NB4 (cell line): ENCODE data around the gene DNAJA3.
A peak's percentile ranks its signal among the peaks of the same experiment; 100 is the strongest.

Source experiments
- DNase-seq: peaks from one replicate; pipeline ENCODE4 v3.0.0; 2010; ENCODE audit warnings: low read depth
- H3K4me3 ChIP-seq: one replicate; pipeline ENCODE4 v1.5.1; 2011; ENCODE audit warnings: mild to moderate bottlenecking, low read depth, low read length, moderate library complexity
- MAX ChIP-seq: IDR thresholded peaks from 2 replicates; pipeline ENCODE4 v1.6.1; 2011; ENCODE audit warnings: low read depth, low read length
- MYC ChIP-seq: IDR thresholded peaks from 2 replicates; pipeline ENCODE4 v1.6.1; 2011; ENCODE audit warnings: low read depth, low read length
- POLR2A ChIP-seq: IDR thresholded peaks from 2 replicates; pipeline ENCODE4 v1.6.1; 2011; ENCODE audit warnings: mild to moderate bottlenecking; ENCODE audit not compliant: insufficient read length; ENCODE audit errors: extremely low read depth
- TF ChIP-seq, protein P1 (sequence below): IDR thresholded peaks from one replicate; pipeline ENCODE4 v1.5.1; 2012; ENCODE audit warnings: low read depth, low read length

The DNAJA3 gene

GRCh38 chr16:4428500-4428899, 2.8 kb downstream of the DNAJA3 start:
- DNase-seq: no peak
- no peak for TF ChIP-seq MYC
- TF ChIP-seq POLR2A: no peak
- TF ChIP-seq MAX: no peak
- TF ChIP-seq, protein P1, sequence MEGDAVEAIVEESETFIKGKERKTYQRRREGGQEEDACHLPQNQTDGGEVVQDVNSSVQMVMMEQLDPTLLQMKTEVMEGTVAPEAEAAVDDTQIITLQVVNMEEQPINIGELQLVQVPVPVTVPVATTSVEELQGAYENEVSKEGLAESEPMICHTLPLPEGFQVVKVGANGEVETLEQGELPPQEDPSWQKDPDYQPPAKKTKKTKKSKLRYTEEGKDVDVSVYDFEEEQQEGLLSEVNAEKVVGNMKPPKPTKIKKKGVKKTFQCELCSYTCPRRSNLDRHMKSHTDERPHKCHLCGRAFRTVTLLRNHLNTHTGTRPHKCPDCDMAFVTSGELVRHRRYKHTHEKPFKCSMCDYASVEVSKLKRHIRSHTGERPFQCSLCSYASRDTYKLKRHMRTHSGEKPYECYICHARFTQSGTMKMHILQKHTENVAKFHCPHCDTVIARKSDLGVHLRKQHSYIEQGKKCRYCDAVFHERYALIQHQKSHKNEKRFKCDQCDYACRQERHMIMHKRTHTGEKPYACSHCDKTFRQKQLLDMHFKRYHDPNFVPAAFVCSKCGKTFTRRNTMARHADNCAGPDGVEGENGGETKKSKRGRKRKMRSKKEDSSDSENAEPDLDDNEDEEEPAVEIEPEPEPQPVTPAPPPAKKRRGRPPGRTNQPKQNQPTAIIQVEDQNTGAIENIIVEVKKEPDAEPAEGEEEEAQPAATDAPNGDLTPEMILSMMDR: no peak
- H3K4me3 ChIP-seq: no peak overlapping the region

DNA sequence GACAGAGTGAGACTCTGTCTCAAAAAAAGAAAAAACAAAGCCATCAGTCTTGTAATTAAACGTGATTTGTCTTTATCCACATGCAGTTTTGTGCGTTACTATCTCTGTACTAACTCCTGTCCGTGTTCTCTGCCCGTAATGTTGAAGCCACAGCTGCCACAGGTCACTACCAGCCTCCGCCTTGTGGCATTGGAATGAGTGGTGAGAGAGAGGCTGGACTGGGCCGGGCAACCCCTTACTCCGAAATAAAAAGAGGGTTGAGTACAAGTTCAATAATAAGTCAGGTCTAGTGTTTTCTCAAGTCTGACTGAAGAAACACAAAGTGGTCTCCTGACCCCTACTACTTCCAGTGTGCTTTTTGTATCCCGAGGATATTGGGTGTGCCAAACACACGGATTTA, 5.4 kb downstream of the DNAJA3 start:
- H3K4me3 ChIP-seq: no peak overlapping the region
- TF ChIP-seq POLR2A: no peak
- DNase-seq: no peak

GRCh38 chr16:4433228-4433627, 7.6 kb downstream of the DNAJA3 start:
- peak; percentile 37 for DNase-seq
- TF ChIP-seq MAX: no peak
- TF ChIP-seq POLR2A: no peak
- no peak for TF ChIP-seq MYC
- H3K4me3 ChIP-seq: no peak overlapping the region

DNA sequence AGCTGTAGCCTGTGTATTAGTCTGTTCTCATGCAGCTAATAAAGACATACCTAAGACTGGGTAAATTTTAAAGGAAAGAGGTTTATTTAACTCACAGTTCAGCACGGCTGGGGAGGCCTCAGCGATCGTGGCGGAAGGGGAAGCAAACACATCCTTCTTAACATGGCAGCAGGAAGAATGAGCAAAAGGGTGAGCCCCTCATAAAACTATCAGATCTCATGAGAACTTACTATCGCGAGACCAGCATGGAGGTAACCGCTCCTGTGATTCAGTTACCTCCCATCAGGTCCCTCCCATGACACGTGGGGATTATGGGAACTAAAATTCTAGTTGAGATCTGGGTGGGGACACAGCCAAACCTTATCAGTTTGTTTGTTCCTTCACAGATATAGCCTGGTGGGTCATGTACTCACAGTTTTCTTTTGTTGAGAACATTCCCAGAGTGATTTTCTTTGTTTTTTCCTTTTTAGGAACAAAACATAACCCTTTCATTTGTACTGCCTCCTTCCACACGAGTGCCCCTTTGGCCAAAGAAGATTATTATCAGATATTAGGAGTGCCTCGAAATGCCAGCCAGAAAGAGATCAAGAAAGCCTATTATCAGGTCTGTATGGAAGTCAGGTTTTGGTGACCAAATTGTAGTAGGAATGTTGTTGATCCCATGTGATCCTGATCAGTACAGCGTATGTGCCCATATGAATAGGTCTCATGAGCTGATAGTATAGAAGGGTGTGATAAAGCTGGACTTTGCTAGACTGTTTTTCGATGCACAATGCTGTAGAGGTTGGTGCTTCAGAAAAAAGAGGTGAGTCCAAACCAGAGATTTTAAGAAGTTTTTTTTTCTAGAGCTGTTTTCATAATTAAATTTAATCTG, 8.5 kb downstream of the DNAJA3 start:
- no peak for TF ChIP-seq MYC
- no peak for TF ChIP-seq MAX
- no peak for TF ChIP-seq POLR2A
- TF ChIP-seq, protein P1: no peak
- no peak for DNase-seq

GRCh38 chr16:4435337-4436067, 9.8 kb downstream of the DNAJA3 start:
- TF ChIP-seq, protein P1: no peak
- TF ChIP-seq MYC (no peak), MAX (no peak)
- H3K4me3 ChIP-seq: no peak overlapping the region
- no peak for DNase-seq

More for the DNA sequence above, 8.5 kb downstream of the DNAJA3 start:
- no peak overlapping the region for H3K4me3 ChIP-seq

DNA sequence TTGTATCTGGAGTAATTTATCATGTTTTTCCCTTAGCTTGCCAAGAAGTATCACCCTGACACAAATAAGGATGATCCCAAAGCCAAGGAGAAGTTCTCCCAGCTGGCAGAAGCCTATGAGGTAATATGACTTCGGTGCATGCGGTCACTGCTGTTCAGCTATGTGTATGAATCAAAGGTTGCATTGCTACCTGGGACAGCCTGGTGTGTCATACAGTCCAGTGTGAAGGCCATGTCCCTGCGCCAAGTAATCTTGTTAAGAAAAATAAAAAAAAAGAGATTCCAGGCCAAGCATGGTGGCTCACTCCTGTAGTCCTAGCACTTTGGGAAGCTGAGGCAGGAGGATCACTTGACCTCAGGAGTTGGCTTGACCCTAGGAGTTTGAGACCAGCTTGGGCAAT, 11.7 kb downstream of the DNAJA3 start:
- H3K4me3 ChIP-seq: no peak overlapping the region
- TF ChIP-seq POLR2A (no peak), MAX (no peak), MYC (no peak)
- TF ChIP-seq, protein P1: no peak
- DNase-seq: no peak
